GM23338 (cell line): ENCODE data around the gene ARSI. TPM values are rescaled to one million over a fixed set of nuclear protein-coding genes. Genes with fewer than 3 reads are reported as not detected.

ENCODE experiments used
- ATAC-seq: fragments of 200-7000 bp; cut with Tn5 transposase; 3 replicates; pipeline ENCODE4 v1.9.1; 2020
- DNase-seq: peaks from one replicate; pipeline ENCODE4 v3.0.0-alpha.2; 2015; ENCODE audit warnings: low spot score
- H2AFZ ChIP-seq: fragments of 200-600 bp; sonication (generic); 2 replicates; pipeline ENCODE4 v1.8.0; 2016; ENCODE audit warnings: antibody characterized with exemption, mild to moderate bottlenecking, moderate library complexity
- H3F3A ChIP-seq: fragments of 200-600 bp; sonication (generic); replicated peaks from 2 replicates; pipeline ENCODE4 v1.8.0; 2017; ENCODE audit warnings: antibody characterized with exemption, mixed run types, low read depth
- H3K27ac ChIP-seq: fragments of 200-600 bp; sonication (generic); 2 replicates; pipeline ENCODE4 v1.6.1; 2016; ENCODE audit warnings: low read depth
- H3K27me3 ChIP-seq: fragments of 200-600 bp; sonication (generic); 2 replicates; pipeline ENCODE4 v1.8.0; 2016; ENCODE audit warnings: mild to moderate bottlenecking, mixed run types, moderate library complexity; ENCODE audit not compliant: insufficient read depth
- H3K36me3 ChIP-seq: fragments of 200-600 bp; sonication (generic); 2 replicates; pipeline ENCODE4 v1.8.0; 2016; ENCODE audit warnings: mild to moderate bottlenecking; ENCODE audit not compliant: insufficient read depth
- H3K4me1 ChIP-seq: fragments of 200-600 bp; sonication (generic); 2 replicates; pipeline ENCODE4 v1.8.0; 2016; ENCODE audit warnings: mild to moderate bottlenecking, moderate library complexity; ENCODE audit not compliant: insufficient read depth
- H3K4me2 ChIP-seq: fragments of 200-600 bp; sonication (generic); 2 replicates; pipeline ENCODE4 v1.7.1; 2017; ENCODE audit warnings: mixed run types
- H3K4me3 ChIP-seq: fragments of 200-600 bp; sonication (generic); 2 replicates; pipeline ENCODE4 v1.6.1; 2016; ENCODE audit warnings: mixed run types
- H3K79me2 ChIP-seq: fragments of 200-600 bp; sonication (generic); replicated peaks from 2 replicates; pipeline ENCODE4 v1.8.0; 2017; ENCODE audit warnings: mild to moderate bottlenecking; ENCODE audit not compliant: insufficient read depth
- H3K9me2 ChIP-seq: fragments of 200-600 bp; sonication (generic); 2 replicates; pipeline ENCODE4 v1.8.0; 2017; ENCODE audit not compliant: insufficient read depth
- H4K20me1 ChIP-seq: fragments of 200-600 bp; sonication (generic); replicated peaks from 2 replicates; pipeline ENCODE4 v1.8.0; 2017; ENCODE audit warnings: mild to moderate bottlenecking; ENCODE audit not compliant: insufficient read depth
- H3K27ac Mint-ChIP-seq: 2 replicates; pipeline ENCODE4 v1.8.0; 2020; ENCODE audit warnings: inconsistent platforms, mild to moderate bottlenecking, moderate library complexity, mixed read lengths
- H3K27me3 Mint-ChIP-seq: 3 replicates; pipeline ENCODE4 v1.8.0; 2022; ENCODE audit warnings: low read depth, mild to moderate bottlenecking, moderate library complexity, mixed read lengths, inconsistent platforms; ENCODE audit not compliant: insufficient read depth, poor library complexity
- H3K36me3 Mint-ChIP-seq: 3 replicates; pipeline ENCODE4 v1.8.0; 2021; ENCODE audit warnings: low read depth, mild to moderate bottlenecking, inconsistent platforms, moderate library complexity, mixed read lengths
- H3K4me1 Mint-ChIP-seq: 3 replicates; pipeline ENCODE4 v1.8.0; 2020; ENCODE audit warnings: mild to moderate bottlenecking, inconsistent platforms, mixed read lengths
- H3K4me3 Mint-ChIP-seq: 3 replicates; pipeline ENCODE4 v1.8.0; 2021; ENCODE audit warnings: moderate library complexity, mild to moderate bottlenecking, inconsistent platforms, mixed read lengths
- H3K9me3 Mint-ChIP-seq: 3 replicates; pipeline ENCODE4 v1.8.0; 2020; ENCODE audit warnings: moderate library complexity, mild to moderate bottlenecking, inconsistent platforms, mixed read lengths
- EZH2phosphoT487 ChIP-seq: fragments of 200-600 bp; sonication (generic); IDR thresholded peaks from one replicate; pipeline ENCODE4 v1.8.1; 2018; ENCODE audit warnings: antibody characterized with exemption; ENCODE audit not compliant: unreplicated experiment
- NANOG ChIP-seq: IDR thresholded peaks from 2 replicates; pipeline ENCODE4 v1.6.1; 2016; ENCODE audit warnings: antibody characterized with exemption, borderline replicate concordance
- POLR2AphosphoS5 ChIP-seq: IDR thresholded peaks from 2 replicates; pipeline ENCODE4 v1.6.1; 2016; ENCODE audit warnings: antibody characterized with exemption, low read depth
- ZNF331 ChIP-seq: fragments of 250-450 bp; sonication (Bioruptor Pico); IDR thresholded peaks from 2 replicates; pipeline ENCODE4 v1.5.0; 2020; ENCODE audit warnings: low read depth, mild to moderate bottlenecking, moderate library complexity
- ZNF462 ChIP-seq: fragments of 250-450 bp; sonication (Bioruptor Pico); IDR thresholded peaks from 2 replicates; pipeline ENCODE4 v1.5.0; 2020; ENCODE audit warnings: mild to moderate bottlenecking, moderate library complexity
- polyA plus RNA-seq: library from polyadenylated mRNA; unstranded; fragments of >200 nt; fragmentation: Nextera tagmentation; extraction: Ambion mirVana; gene quantifications from 2 replicates; pipeline ENCODE4 v1.2.1, GENCODE V29; 2016
- total RNA-seq: library from RNA; depleted of rRNA; stranded (reverse); fragments of >200 nt; shearing (Covaris generic); gene quantifications from 2 replicates; pipeline ENCODE4 v1.2.3, GENCODE V29; 2014
- TF ChIP-seq, protein P1 (sequence below), 2 experiments: fragments of 200-600 bp in 1 of 2; sonication (generic) in 1 of 2; conservative IDR thresholded peaks; 2 replicates each; pipeline versions ENCODE4 v1.5.1 to v1.6.1; 2016 to 2017; ENCODE audit warnings: antibody characterized with exemption in 2 of 2, low read depth in 2 of 2, mild to moderate bottlenecking in 2 of 2, moderate library complexity in 1 of 2

ARSI gene
- total and polyA plus RNA-seq, 2 experiments from 2014 or later = 0.99 to 6.9 TPM

- Histone ChIP-seq H4K20me1 (no peaks in the 10 kb centered on the region), H2AFZ (no peak overlapping the region), H3K4me2 (no peak overlapping the region), H3K9me2 (no peaks in the 10 kb centered on the region), H3K4me1 (no peaks in the 10 kb centered on the region), H3K27ac (no peak overlapping the region), H3K4me3 (no peak overlapping the region), H3F3A (no peaks in the 10 kb centered on the region), H3K79me2 (no peaks in the 10 kb centered on the region), H3K27me3 (no peaks in the 10 kb centered on the region), H3K36me3 (no peaks in the 10 kb centered on the region)
- no peak for ATAC-seq
- no peaks in the 10 kb centered on the region for H3K36me3 Mint-ChIP-seq
- H3K4me1 Mint-ChIP-seq = peaks cover 4% of the 10 kb centered on the region; the same call in 1 of the 3 replicates
- H3K27me3 Mint-ChIP-seq = peaks cover 8% of the 10 kb centered on the region
- no peaks in the 10 kb centered on the region; the same call in 2 of the 3 replicates for H3K9me3 Mint-ChIP-seq
- DNase-seq = no peak
- no peak overlapping the region for H3K4me3 Mint-ChIP-seq
- H3K27ac Mint-ChIP-seq = no peak overlapping the region
- TF ChIP-seq ZNF331 (CRISPR knock-in tag) (no peak), POLR2AphosphoS5 (no peak), ZNF462 (CRISPR knock-in tag) (no peak), EZH2phosphoT487 (no peak), NANOG (no peak)
- TF ChIP-seq, protein P1, sequence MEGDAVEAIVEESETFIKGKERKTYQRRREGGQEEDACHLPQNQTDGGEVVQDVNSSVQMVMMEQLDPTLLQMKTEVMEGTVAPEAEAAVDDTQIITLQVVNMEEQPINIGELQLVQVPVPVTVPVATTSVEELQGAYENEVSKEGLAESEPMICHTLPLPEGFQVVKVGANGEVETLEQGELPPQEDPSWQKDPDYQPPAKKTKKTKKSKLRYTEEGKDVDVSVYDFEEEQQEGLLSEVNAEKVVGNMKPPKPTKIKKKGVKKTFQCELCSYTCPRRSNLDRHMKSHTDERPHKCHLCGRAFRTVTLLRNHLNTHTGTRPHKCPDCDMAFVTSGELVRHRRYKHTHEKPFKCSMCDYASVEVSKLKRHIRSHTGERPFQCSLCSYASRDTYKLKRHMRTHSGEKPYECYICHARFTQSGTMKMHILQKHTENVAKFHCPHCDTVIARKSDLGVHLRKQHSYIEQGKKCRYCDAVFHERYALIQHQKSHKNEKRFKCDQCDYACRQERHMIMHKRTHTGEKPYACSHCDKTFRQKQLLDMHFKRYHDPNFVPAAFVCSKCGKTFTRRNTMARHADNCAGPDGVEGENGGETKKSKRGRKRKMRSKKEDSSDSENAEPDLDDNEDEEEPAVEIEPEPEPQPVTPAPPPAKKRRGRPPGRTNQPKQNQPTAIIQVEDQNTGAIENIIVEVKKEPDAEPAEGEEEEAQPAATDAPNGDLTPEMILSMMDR (conservative IDR thresholded peaks at IDR 0.05; ENCODE audit: low read depth in 2 of 2) = no peak
Measured at GRCh38 chr5:150342583-150342982, 39.9 kb upstream of the ARSI start.
